Thyroid gland (tissue), 4 donors: ENCODE results near the gene BACH2.

Experiments used
- POLR2A ChIP-seq, 2 donors: fragments of 450-650 bp; IDR thresholded peaks; one replicate each; pipeline ENCODE4 v1.6.1; 2017; ENCODE audit warnings: antibody characterized with exemption in 2 of 2, mild to moderate bottlenecking in 2 of 2, moderate library complexity in 1 of 2
- TF ChIP-seq, protein P1 (sequence below), 6 experiments: fragments of 200-600 bp in 3 of 6; fragments of 450-650 bp in 3 of 6; sonication (generic) in 3 of 6; IDR thresholded peaks; one replicate each; pipeline ENCODE4 v1.5.1; 2016 to 2019; ENCODE audit warnings: antibody characterized with exemption in 6 of 6, mild to moderate bottlenecking in 2 of 6, inconsistent platforms in 1 of 6, moderate library complexity in 1 of 6

DNA sequence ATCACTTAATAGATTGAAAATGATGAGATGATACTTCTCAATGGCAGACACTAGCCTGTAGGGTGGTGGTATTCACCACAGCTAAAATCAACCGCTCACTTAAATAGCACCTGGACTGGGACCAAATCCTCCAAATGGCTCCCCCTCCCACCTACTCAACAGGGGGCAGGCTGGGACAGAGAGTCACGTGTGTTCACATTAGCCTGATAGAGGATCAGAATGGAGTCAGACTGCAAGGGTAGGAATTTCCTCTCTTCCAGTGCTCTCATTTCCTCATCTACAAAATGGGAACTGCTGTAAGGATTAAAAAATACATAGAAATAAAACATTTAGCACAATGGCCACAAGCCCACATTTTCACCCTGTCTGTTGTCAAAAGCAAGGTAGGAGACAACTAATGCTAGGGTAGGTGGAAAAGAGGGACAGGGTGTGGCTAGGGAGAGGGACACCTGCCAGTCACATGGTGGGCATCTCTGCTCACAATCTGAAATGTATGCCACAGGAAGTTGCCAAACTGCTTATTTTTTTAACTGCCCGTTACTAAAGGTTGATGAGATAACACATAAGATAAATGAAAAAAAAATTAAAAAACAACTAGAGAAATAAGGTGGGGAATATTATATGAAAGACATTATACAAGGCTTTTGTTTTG, 55.3 kb downstream of the BACH2 start:
- TF ChIP-seq, protein P1, sequence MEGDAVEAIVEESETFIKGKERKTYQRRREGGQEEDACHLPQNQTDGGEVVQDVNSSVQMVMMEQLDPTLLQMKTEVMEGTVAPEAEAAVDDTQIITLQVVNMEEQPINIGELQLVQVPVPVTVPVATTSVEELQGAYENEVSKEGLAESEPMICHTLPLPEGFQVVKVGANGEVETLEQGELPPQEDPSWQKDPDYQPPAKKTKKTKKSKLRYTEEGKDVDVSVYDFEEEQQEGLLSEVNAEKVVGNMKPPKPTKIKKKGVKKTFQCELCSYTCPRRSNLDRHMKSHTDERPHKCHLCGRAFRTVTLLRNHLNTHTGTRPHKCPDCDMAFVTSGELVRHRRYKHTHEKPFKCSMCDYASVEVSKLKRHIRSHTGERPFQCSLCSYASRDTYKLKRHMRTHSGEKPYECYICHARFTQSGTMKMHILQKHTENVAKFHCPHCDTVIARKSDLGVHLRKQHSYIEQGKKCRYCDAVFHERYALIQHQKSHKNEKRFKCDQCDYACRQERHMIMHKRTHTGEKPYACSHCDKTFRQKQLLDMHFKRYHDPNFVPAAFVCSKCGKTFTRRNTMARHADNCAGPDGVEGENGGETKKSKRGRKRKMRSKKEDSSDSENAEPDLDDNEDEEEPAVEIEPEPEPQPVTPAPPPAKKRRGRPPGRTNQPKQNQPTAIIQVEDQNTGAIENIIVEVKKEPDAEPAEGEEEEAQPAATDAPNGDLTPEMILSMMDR (IDR thresholded peaks at IDR 0.05), result no peak
- no peak for TF ChIP-seq POLR2A (IDR thresholded peaks at IDR 0.05)
